ENCODE measurements around the gene PRRC1. TPM values are rescaled to one million over a fixed set of nuclear protein-coding genes. Genes with fewer than 3 reads are reported as not detected.

PRRC1 gene
- total RNA-seq: 33.5 TPM
- polyA plus RNA-seq: 10 to 100 TPM; 36.4 to 42.6 (median 39.3) TPM

DNA sequence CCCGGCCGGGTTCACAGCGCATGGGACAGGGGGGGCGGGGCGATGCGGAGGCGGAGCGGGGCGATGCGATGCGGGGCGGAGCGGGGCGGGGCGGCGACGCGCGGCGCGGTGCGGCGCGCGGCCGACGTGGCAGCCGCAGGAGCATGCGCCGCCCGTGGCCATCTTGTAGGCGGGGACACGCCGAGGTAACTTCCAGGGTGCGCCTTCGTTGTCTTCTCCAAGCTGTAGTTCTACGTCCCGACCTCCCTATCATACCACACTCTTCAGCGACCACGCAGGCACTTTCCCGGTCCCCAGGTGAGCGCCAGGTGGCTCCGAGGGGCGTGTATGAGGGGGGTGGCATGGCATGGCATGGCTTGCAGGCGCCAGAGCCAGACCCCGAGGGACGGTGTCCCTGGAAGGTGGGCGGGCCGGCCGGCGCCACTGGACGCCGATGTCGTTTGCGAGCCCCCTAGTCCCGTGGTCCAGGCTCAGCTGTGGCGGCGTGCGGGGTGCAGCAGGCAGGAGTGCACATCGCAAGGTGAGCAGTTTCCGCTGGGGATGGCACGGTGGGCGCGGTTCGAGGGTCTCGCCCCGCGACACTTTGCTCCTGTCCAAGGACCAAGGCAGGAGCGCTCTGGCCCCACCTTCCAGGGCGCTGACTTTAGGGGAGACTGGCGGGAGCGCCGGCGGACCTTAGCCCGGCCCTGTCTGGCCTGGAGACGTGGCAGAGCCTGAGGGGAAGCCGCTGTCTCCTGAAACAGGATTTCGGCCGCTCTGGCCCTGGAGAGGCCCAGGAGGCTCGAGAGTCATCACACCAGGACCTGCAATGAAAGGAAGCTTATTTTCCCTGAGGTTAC, at the start of gene PRRC1:
Gene PRRC1 (plus strand): TSS at position 161 of the 839 bp plus-strand sequence. CDS start 5,840 bp downstream, outside the sequence.
- Histone ChIP-seq H3K4me3 (ENCODE audit: low read depth, low read length) (peak within 1 kb of the TSS; percentile 91), H3K27ac (ENCODE audit: insufficient read depth, low read length, poor library complexity, severe bottlenecking) (peak within 1 kb of the TSS; percentile 78), H3K27me3 (ENCODE audit: control insufficient read depth, insufficient read depth, low read length) (peaks cover 13% of the 10 kb centered on the region), H3K36me3 (ENCODE audit: control insufficient read depth, insufficient read depth, low read length) (peaks cover 9% of the 10 kb centered on the region), H3K9me3 (ENCODE audit: control insufficient read depth in 2 of 2, low read length in 2 of 2) (peaks cover 6 to 7% of the 10 kb centered on the region in 2 experiments), H3K4me1 (ENCODE audit: control insufficient read depth, insufficient read depth, low read length, poor library complexity, severe bottlenecking) (peaks cover 17% of the 10 kb centered on the region)
- H3K27ac Mint-ChIP-seq: peak within 1 kb of the TSS; percentile 43 to 83 (median 80)
- H3K36me3 Mint-ChIP-seq: peaks cover 24% of the 10 kb centered on the region
- H3K9me3 Mint-ChIP-seq: peaks cover 0 to 14% (median 0%) of the 10 kb centered on the region in 7 donors
- peaks cover 13% of the 10 kb centered on the region for H3K27me3 Mint-ChIP-seq
- H3K4me1 Mint-ChIP-seq: peaks cover 7 to 43% (median 31%) of the 10 kb centered on the region in 4 donors
- DNase-seq (peak; percentile 73 to 86 (median 74)), ATAC-seq (ENCODE audit: low read depth in 2 of 2) (peak; percentile 96 to 98)
- peak within 1 kb of the TSS; percentile 88 to 93 (median 89) for H3K4me3 Mint-ChIP-seq

DNA sequence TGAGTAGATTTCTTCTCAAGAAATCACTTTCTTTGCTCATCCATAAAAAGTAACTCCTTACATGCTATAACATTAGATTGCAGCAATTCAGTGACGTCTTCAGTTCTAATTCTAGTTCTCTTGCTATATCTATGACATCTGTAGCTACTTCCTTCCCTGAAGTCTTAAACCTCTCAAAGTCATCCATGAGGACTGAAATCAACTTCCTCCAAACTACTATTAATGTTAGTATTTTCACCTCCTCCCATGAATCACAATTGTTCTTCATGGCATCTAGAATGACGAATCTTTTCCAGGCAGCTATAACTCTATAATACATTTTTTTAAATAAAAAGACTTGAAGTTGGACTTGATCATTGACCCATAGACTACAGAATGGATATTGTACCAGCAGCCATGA, 46.2 kb upstream of the PRRC1 start:
- ATAC-seq (ENCODE audit: low read depth in 2 of 2) (no peak), DNase-seq (no peak)
- H3K4me1 Mint-ChIP-seq: no peaks in the 10 kb centered on the region
- Histone ChIP-seq H3K4me3 (ENCODE audit: low read depth, low read length) (no peak overlapping the region), H3K36me3 (ENCODE audit: control insufficient read depth, insufficient read depth, low read length) (no peaks in the 10 kb centered on the region), H3K27me3 (ENCODE audit: control insufficient read depth, insufficient read depth, low read length) (peaks cover 2% of the 10 kb centered on the region), H3K4me1 (ENCODE audit: control insufficient read depth, insufficient read depth, low read length, poor library complexity, severe bottlenecking) (no peaks in the 10 kb centered on the region), H3K9me3 (ENCODE audit: control insufficient read depth in 2 of 2, low read length in 2 of 2) (no peaks in the 10 kb centered on the region), H3K27ac (ENCODE audit: insufficient read depth, low read length, poor library complexity, severe bottlenecking) (no peak overlapping the region)
- H3K9me3 Mint-ChIP-seq: peaks cover 0 to 2% (median 0%) of the 10 kb centered on the region in 7 donors
- no peak overlapping the region for H3K4me3 Mint-ChIP-seq
- H3K36me3 Mint-ChIP-seq: no peaks in the 10 kb centered on the region
- H3K27me3 Mint-ChIP-seq: peaks cover 14% of the 10 kb centered on the region
- H3K27ac Mint-ChIP-seq: no peak overlapping the region

DNA sequence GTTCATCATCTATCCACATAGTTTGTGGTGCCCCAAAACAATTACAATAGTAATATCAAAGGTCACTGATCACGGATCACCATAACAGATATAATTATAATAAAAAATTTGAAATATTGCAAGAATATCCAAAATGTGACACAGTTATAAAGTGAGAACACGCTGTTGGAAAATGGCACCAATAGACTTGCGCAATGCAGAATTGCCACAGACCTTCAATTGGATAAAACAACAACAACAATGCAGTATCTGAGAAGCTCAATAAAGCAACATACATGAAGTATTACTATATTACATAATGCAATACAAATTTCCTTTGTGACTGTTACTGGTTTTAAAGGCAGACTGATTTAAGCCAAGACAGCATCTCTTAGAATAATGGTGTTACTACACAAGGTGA, 44.7 kb upstream of the PRRC1 start:
- Mint-ChIP-seq H3K4me3 (no peak overlapping the region), H3K27me3 (peaks cover 14% of the 10 kb centered on the region), H3K27ac (no peak overlapping the region), H3K9me3 (peaks cover 0 to 1% (median 0%) of the 10 kb centered on the region in 7 donors), H3K4me1 (no peaks in the 10 kb centered on the region), H3K36me3 (no peaks in the 10 kb centered on the region)
- ATAC-seq (ENCODE audit: low read depth in 2 of 2): no peak
- Histone ChIP-seq H3K36me3 (ENCODE audit: control insufficient read depth, insufficient read depth, low read length) (no peaks in the 10 kb centered on the region), H3K4me3 (ENCODE audit: low read depth, low read length) (no peak overlapping the region), H3K27me3 (ENCODE audit: control insufficient read depth, insufficient read depth, low read length) (no peaks in the 10 kb centered on the region), H3K4me1 (ENCODE audit: control insufficient read depth, insufficient read depth, low read length, poor library complexity, severe bottlenecking) (no peaks in the 10 kb centered on the region), H3K27ac (ENCODE audit: insufficient read depth, low read length, poor library complexity, severe bottlenecking) (no peak overlapping the region), H3K9me3 (ENCODE audit: control insufficient read depth in 2 of 2, low read length in 2 of 2) (no peaks in the 10 kb centered on the region)
- DNase-seq: no peak

DNA sequence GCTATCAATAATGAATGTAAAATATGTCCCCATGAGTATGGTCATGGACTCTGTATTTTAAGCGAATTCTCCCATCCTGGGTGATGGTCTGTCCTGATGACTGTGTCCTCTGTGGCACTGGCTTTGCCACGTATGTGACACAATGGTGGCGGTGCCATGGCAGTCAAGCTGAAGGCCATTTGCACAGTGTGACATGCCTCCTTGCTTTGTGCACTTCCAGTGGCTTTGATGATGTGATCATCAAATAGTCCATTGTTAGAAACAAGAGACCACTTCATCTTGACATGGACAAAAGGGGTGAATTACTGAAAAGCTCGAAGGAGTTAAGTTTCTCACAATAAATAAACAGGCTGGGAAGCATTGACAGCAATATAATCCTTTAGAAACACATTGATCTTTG, 31.0 kb upstream of the PRRC1 start:
- H3K36me3 ChIP-seq (ENCODE audit: control insufficient read depth, insufficient read depth, low read length): no peaks in the 10 kb centered on the region
- no peak overlapping the region for H3K27ac Mint-ChIP-seq
- H3K9me3 ChIP-seq (ENCODE audit: control insufficient read depth in 2 of 2, low read length in 2 of 2): no peaks in the 10 kb centered on the region
- no peaks in the 10 kb centered on the region for H3K27me3 ChIP-seq (ENCODE audit: control insufficient read depth, insufficient read depth, low read length)
- no peaks in the 10 kb centered on the region for H3K9me3 Mint-ChIP-seq
- no peak overlapping the region for H3K27ac ChIP-seq (ENCODE audit: insufficient read depth, low read length, poor library complexity, severe bottlenecking)
- DNase-seq: no peak
- no peaks in the 10 kb centered on the region for H3K4me1 ChIP-seq (ENCODE audit: control insufficient read depth, insufficient read depth, low read length, poor library complexity, severe bottlenecking)
- H3K4me3 Mint-ChIP-seq: no peak overlapping the region
- ATAC-seq (ENCODE audit: low read depth in 2 of 2): no peak
- H3K27me3 Mint-ChIP-seq: peaks cover 27% of the 10 kb centered on the region
- no peaks in the 10 kb centered on the region for H3K4me1 Mint-ChIP-seq
- H3K4me3 ChIP-seq (ENCODE audit: low read depth, low read length): no peak overlapping the region
- no peaks in the 10 kb centered on the region for H3K36me3 Mint-ChIP-seq

DNA sequence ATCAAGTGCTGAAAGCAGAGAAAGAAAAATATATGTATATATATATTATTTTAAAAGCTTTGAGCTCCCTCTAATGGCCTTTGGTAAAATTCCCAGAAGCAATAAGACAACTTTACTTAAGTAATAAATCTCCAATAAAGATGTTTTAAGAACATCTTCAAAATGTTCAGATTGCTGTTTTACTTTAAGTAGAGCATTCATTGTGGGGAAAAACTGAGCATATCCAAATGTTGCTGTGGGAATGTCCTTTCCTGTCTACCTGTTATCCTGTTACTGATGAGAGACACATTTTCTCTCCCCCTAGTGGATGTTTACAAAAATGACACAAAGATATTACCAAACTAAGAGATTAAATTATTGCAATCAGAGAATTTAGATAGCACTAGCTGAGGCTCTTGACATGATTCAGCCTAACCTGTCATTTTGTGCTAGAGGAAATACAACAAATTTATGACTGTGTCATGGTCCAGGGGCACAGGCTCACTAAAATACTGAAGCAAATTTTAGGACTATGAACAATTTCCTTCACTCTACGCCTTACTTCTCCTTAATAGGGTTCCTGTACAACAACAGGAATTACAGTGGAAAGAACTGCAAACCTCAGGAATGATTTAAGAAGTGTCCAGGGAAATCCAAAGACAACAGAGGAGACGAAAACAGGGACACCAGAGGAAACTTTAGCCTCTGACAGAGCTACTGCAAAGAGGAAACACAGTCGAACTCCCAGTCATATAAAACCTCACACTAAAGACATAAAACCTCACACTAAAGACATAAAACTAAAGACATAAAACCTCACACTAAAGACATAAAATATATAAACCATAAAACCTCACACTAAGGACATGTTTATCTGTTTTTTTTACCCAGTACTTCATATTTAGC, 24.3 kb upstream of the PRRC1 start:
- Mint-ChIP-seq H3K27me3 (peaks cover 41% of the 10 kb centered on the region), H3K27ac (no peak overlapping the region)

DNA sequence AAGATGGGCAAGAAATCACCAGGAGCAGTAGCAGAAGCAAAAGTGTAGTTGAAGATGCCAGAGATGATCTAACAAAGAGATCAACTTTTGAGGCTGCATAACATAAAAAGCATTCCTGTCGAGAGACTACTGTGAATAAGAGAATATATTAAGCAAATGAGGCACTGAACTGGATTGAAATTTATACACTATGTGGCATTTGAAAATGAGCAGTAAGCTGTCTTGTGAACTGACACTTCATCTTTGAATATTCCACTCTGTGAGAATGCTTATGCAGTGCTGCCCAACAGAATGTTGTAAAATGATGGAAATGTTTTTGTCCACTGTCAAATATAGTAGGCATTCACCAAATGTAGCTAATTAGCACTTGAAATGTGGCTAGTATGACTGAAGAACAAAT, 18.9 kb upstream of the PRRC1 start:
- H3K27ac Mint-ChIP-seq: no peak overlapping the region

More for the DNA sequence above, 24.3 kb upstream of the PRRC1 start:
- no peak overlapping the region for H3K4me3 Mint-ChIP-seq
- peaks cover 0 to 1% (median 0%) of the 10 kb centered on the region in 7 donors for H3K9me3 Mint-ChIP-seq
- Histone ChIP-seq H3K36me3 (ENCODE audit: control insufficient read depth, insufficient read depth, low read length) (no peaks in the 10 kb centered on the region), H3K4me1 (ENCODE audit: control insufficient read depth, insufficient read depth, low read length, poor library complexity, severe bottlenecking) (no peaks in the 10 kb centered on the region), H3K4me3 (ENCODE audit: low read depth, low read length) (no peak overlapping the region), H3K27me3 (ENCODE audit: control insufficient read depth, insufficient read depth, low read length) (peaks cover 1% of the 10 kb centered on the region), H3K27ac (ENCODE audit: insufficient read depth, low read length, poor library complexity, severe bottlenecking) (no peak overlapping the region), H3K9me3 (ENCODE audit: control insufficient read depth in 2 of 2, low read length in 2 of 2) (no peaks in the 10 kb centered on the region)
- H3K4me1 Mint-ChIP-seq: no peaks in the 10 kb centered on the region
- ATAC-seq (ENCODE audit: low read depth in 2 of 2) (peak; percentile 34 to 45), DNase-seq (peak in 2 of 3 donors; percentile 49 to 63)
- no peaks in the 10 kb centered on the region for H3K36me3 Mint-ChIP-seq

DNA sequence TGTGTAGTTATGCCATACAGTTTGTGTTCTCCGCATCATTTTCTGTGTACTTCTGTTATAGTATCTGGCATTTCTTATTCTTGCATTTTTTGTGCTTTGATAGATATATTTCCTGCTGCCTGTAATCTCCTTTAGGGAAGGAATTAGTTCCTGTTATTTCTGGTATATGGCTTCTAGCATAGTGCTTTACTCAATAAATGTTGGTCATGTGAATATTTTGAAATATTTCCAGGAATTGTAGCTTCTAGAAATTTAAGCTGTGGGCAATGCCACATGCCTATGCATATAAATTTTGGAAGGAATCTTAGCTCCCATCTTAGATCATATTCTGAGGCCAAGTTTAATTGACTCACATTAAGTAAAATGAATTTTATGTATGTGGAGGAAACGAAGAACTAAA, 11.5 kb upstream of the PRRC1 start:
- DNase-seq (no peak), ATAC-seq (ENCODE audit: low read depth in 2 of 2) (no peak)
- Mint-ChIP-seq H3K27ac (no peak overlapping the region), H3K9me3 (peaks cover 0 to 2% (median 0%) of the 10 kb centered on the region in 7 donors), H3K36me3 (no peaks in the 10 kb centered on the region), H3K4me1 (no peaks in the 10 kb centered on the region), H3K4me3 (no peak overlapping the region), H3K27me3 (peaks cover 44% of the 10 kb centered on the region)
- no peaks in the 10 kb centered on the region for H3K9me3 ChIP-seq (ENCODE audit: control insufficient read depth in 2 of 2, low read length in 2 of 2)
- H3K36me3 ChIP-seq (ENCODE audit: control insufficient read depth, insufficient read depth, low read length): no peaks in the 10 kb centered on the region
- no peak overlapping the region for H3K4me3 ChIP-seq (ENCODE audit: low read depth, low read length)
- H3K4me1 ChIP-seq (ENCODE audit: control insufficient read depth, insufficient read depth, low read length, poor library complexity, severe bottlenecking): no peaks in the 10 kb centered on the region
- H3K27ac ChIP-seq (ENCODE audit: insufficient read depth, low read length, poor library complexity, severe bottlenecking): no peak overlapping the region
- H3K27me3 ChIP-seq (ENCODE audit: control insufficient read depth, insufficient read depth, low read length): peaks cover 16% of the 10 kb centered on the region

More for the DNA sequence above, 18.9 kb upstream of the PRRC1 start:
- peaks cover 3% of the 10 kb centered on the region for H3K27me3 ChIP-seq (ENCODE audit: control insufficient read depth, insufficient read depth, low read length)
- H3K4me3 ChIP-seq (ENCODE audit: low read depth, low read length): no peak overlapping the region
- H3K4me1 ChIP-seq (ENCODE audit: control insufficient read depth, insufficient read depth, low read length, poor library complexity, severe bottlenecking): no peaks in the 10 kb centered on the region
- Mint-ChIP-seq H3K27me3 (peaks cover 32% of the 10 kb centered on the region), H3K9me3 (peaks cover 0 to 1% (median 0%) of the 10 kb centered on the region in 7 donors), H3K4me1 (no peaks in the 10 kb centered on the region), H3K36me3 (no peaks in the 10 kb centered on the region), H3K4me3 (no peak overlapping the region)
- no peaks in the 10 kb centered on the region for H3K36me3 ChIP-seq (ENCODE audit: control insufficient read depth, insufficient read depth, low read length)
- ATAC-seq (ENCODE audit: low read depth in 2 of 2) (no peak), DNase-seq (no peak)
- no peaks in the 10 kb centered on the region for H3K9me3 ChIP-seq (ENCODE audit: control insufficient read depth in 2 of 2, low read length in 2 of 2)
- H3K27ac ChIP-seq (ENCODE audit: insufficient read depth, low read length, poor library complexity, severe bottlenecking): no peak overlapping the region

Measured in CD4-positive, CD25-positive, alpha-beta regulatory T cell (primary cell).